Activated CD4-positive, alpha-beta T cell treated with anti-CD3 and anti-CD28 coated beads for 1 hour (primary cell): Measurements from ENCODE around the gene EDIL3.

Source experiments
- DNase-seq: peaks from one replicate; pipeline ENCODE4 v3.0.0-alpha.2; 2020

The EDIL3 gene

GRCh38 chr5:84255315-84255714 is 129.4 kb downstream of the EDIL3 start:
- DNase-seq, result no peak

- DNase-seq, result no peak
Measured at GRCh38 chr5:84253946-84254345, 130.7 kb downstream of the EDIL3 start.

GRCh38 chr5:84251503-84251902 is 133.2 kb downstream of the EDIL3 start:
- no peak for DNase-seq

- DNase-seq, result no peak
Measured at GRCh38 chr5:84249918-84250630, 134.6 kb downstream of the EDIL3 start.

GRCh38 chr5:84248013-84248412 is 136.7 kb downstream of the EDIL3 start:
- DNase-seq, result no peak

- no peak for DNase-seq
Measured at GRCh38 chr5:84242286-84242685, 142.4 kb downstream of the EDIL3 start.

- no peak for DNase-seq
Measured at GRCh38 chr5:84239494-84239893, 145.2 kb downstream of the EDIL3 start.

- DNase-seq, result no peak
Measured at GRCh38 chr5:84237126-84237525, 147.6 kb downstream of the EDIL3 start.

- no peak for DNase-seq
Measured at GRCh38 chr5:84231433-84231832, 153.2 kb downstream of the EDIL3 start.

GRCh38 chr5:84229045-84229444 is 155.6 kb downstream of the EDIL3 start:
- no peak for DNase-seq

- DNase-seq, result no peak
Measured at GRCh38 chr5:84228266-84228665, 156.4 kb downstream of the EDIL3 start.

GRCh38 chr5:84227236-84227635 is 157.4 kb downstream of the EDIL3 start:
- no peak for DNase-seq

- no peak for DNase-seq
Measured at GRCh38 chr5:84218546-84218945, 166.1 kb downstream of the EDIL3 start.

GRCh38 chr5:84215521-84215920 is 169.2 kb downstream of the EDIL3 start:
- DNase-seq, result no peak

GRCh38 chr5:84213861-84214260 is 170.8 kb downstream of the EDIL3 start:
- no peak for DNase-seq

- DNase-seq, result no peak
Measured at GRCh38 chr5:84213212-84213611, 171.5 kb downstream of the EDIL3 start.

GRCh38 chr5:84204772-84205171 is 179.9 kb downstream of the EDIL3 start:
- no peak for DNase-seq

- DNase-seq, result no peak
Measured at GRCh38 chr5:84202136-84202535, 182.5 kb downstream of the EDIL3 start.

- no peak for DNase-seq
Measured at GRCh38 chr5:84197538-84197937, 187.1 kb downstream of the EDIL3 start.

GRCh38 chr5:84191281-84191680 is 193.4 kb downstream of the EDIL3 start:
- DNase-seq, result no peak

- no peak for DNase-seq
Measured at GRCh38 chr5:84184857-84185256, 199.8 kb downstream of the EDIL3 start.

- DNase-seq, result no peak
Measured at GRCh38 chr5:84181093-84181492, 203.6 kb downstream of the EDIL3 start.

- no peak for DNase-seq
Measured at GRCh38 chr5:84168841-84169240, 215.8 kb downstream of the EDIL3 start.

- DNase-seq, result no peak
Measured at GRCh38 chr5:84163671-84164070, 221.0 kb downstream of the EDIL3 start.

GRCh38 chr5:84162695-84163094 is 222.0 kb downstream of the EDIL3 start:
- no peak for DNase-seq
